DND-41 (cell line): ENCODE measurements around the gene CTSW.
"Not testable (repeated sequence)": the region's sequence is repeated elsewhere in the genome, so short reads cannot be mapped to it uniquely, and the experiment has no call there.

ENCODE experiments used
- ATAC-seq: fragments of 200-7000 bp; cut with Tn5 transposase; 3 replicates; pipeline ENCODE4 v1.9.1; 2021; ENCODE audit warnings: low read depth; ENCODE audit not compliant: insufficient read depth
- DNase-seq: peaks from one replicate; pipeline ENCODE4 v3.0.0-alpha.2; 2020
- H2AFZ ChIP-seq: 2 replicates; pipeline ENCODE4 v1.6.0; 2012; ENCODE audit warnings: low read depth, low read length
- H3K27ac ChIP-seq: 2 replicates; pipeline ENCODE4 v1.5.1; 2012; ENCODE audit warnings: low read length, inconsistent platforms
- H3K27me3 ChIP-seq: fragments of 200-600 bp; sonication (generic); 2 replicates; pipeline ENCODE4 v1.6.0; 2012; ENCODE audit warnings: low read length, mild to moderate bottlenecking, inconsistent platforms; ENCODE audit not compliant: insufficient read depth, poor library complexity
- H3K36me3 ChIP-seq: 2 replicates; pipeline ENCODE4 v1.5.1; 2012; ENCODE audit warnings: low read length, inconsistent platforms; ENCODE audit not compliant: insufficient read depth
- H3K4me1 ChIP-seq: 2 replicates; pipeline ENCODE4 v1.5.1; 2012; ENCODE audit warnings: mild to moderate bottlenecking, low read length; ENCODE audit not compliant: insufficient read depth
- H3K4me2 ChIP-seq: 2 replicates; pipeline ENCODE4 v1.6.0; 2012; ENCODE audit warnings: mild to moderate bottlenecking, moderate library complexity, low read length, inconsistent platforms; ENCODE audit not compliant: insufficient read depth
- H3K4me3 ChIP-seq, 2 experiments: fragments of 200-600 bp in 1 of 2; shearing (Covaris generic) in 1 of 2; 2 replicates each; pipeline ENCODE4 v1.5.1; 2012 to 2016; ENCODE audit warnings: inconsistent platforms in 2 of 2, low read length in 2 of 2, mild to moderate bottlenecking in 2 of 2, low read depth in 1 of 2, moderate library complexity in 1 of 2
- H3K79me2 ChIP-seq: 2 replicates; pipeline ENCODE4 v1.6.0; 2012; ENCODE audit warnings: low read length, inconsistent platforms; ENCODE audit not compliant: insufficient read depth
- H3K9ac ChIP-seq: 2 replicates; pipeline ENCODE4 v1.6.0; 2012; ENCODE audit warnings: low read depth, mild to moderate bottlenecking, inconsistent platforms, low read length, moderate library complexity
- H3K9me3 ChIP-seq: 2 replicates; pipeline ENCODE4 v1.5.1; 2012; ENCODE audit warnings: low read length, moderate library complexity, mild to moderate bottlenecking, inconsistent platforms; ENCODE audit not compliant: insufficient read depth, severe bottlenecking
- H4K20me1 ChIP-seq: 2 replicates; pipeline ENCODE4 v1.6.0; 2012; ENCODE audit warnings: low read length; ENCODE audit not compliant: insufficient read depth
- EZH2 ChIP-seq: IDR thresholded peaks from 3 replicates; pipeline ENCODE4 v1.6.1; 2012; ENCODE audit warnings: borderline replicate concordance, low read depth, mild to moderate bottlenecking, moderate library complexity, low read length, inconsistent platforms; ENCODE audit not compliant: severe bottlenecking
- TF ChIP-seq, protein P1 (sequence below): IDR thresholded peaks from 2 replicates; pipeline ENCODE4 v1.5.1; 2012; ENCODE audit warnings: borderline replicate concordance, low read length, moderate library complexity, mild to moderate bottlenecking; ENCODE audit not compliant: poor library complexity, severe bottlenecking; ENCODE audit errors: extremely low read depth

CTSW gene, protein sequence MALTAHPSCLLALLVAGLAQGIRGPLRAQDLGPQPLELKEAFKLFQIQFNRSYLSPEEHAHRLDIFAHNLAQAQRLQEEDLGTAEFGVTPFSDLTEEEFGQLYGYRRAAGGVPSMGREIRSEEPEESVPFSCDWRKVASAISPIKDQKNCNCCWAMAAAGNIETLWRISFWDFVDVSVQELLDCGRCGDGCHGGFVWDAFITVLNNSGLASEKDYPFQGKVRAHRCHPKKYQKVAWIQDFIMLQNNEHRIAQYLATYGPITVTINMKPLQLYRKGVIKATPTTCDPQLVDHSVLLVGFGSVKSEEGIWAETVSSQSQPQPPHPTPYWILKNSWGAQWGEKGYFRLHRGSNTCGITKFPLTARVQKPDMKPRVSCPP

DNA sequence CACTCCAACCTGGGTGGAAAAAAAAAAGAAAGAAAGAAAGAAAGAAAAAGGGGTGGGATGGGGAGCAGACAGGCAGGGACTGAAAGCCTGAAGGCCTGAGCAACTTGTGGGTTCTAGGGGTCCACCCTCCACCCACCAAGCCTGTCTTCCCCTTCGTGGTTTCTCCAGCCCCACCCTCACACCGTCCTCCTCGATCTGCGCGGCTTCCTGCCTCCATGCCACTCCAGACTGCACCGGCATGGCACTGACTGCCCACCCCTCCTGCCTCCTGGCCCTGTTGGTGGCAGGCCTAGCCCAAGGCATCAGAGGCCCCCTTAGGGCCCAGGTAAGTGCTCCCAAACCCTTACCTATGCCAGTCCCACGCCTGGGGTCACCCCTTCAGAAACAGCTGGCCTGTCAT is at the start of gene CTSW:
TSS of gene CTSW (plus strand) at position 221 of the 400 bp plus-strand sequence. CDS start at position 239, 18 bp downstream.
- Histone ChIP-seq H3K9ac (no peak within 1 kb of the TSS), H3K4me3 (no peak within 1 kb of the TSS), H3K36me3 (peaks cover 27% of the 10 kb centered on the region), H4K20me1 (peaks cover 8% of the 10 kb centered on the region), H3K4me1 (peaks cover 9% of the 10 kb centered on the region), H3K27me3 (no peaks in the 10 kb centered on the region), H3K9me3 (no peaks in the 10 kb centered on the region), H2AFZ (no peak within 1 kb of the TSS), H3K27ac (no peak within 1 kb of the TSS), H3K4me2 (no peak within 1 kb of the TSS), H3K79me2 (0 out of 2 replicates have a peak, but pooled peaks cover 3% of the 10 kb centered on the region)
- ATAC-seq (peak; percentile 61), DNase-seq (peak; percentile 56)
- TF ChIP-seq EZH2: no peak
- TF ChIP-seq, protein P1, sequence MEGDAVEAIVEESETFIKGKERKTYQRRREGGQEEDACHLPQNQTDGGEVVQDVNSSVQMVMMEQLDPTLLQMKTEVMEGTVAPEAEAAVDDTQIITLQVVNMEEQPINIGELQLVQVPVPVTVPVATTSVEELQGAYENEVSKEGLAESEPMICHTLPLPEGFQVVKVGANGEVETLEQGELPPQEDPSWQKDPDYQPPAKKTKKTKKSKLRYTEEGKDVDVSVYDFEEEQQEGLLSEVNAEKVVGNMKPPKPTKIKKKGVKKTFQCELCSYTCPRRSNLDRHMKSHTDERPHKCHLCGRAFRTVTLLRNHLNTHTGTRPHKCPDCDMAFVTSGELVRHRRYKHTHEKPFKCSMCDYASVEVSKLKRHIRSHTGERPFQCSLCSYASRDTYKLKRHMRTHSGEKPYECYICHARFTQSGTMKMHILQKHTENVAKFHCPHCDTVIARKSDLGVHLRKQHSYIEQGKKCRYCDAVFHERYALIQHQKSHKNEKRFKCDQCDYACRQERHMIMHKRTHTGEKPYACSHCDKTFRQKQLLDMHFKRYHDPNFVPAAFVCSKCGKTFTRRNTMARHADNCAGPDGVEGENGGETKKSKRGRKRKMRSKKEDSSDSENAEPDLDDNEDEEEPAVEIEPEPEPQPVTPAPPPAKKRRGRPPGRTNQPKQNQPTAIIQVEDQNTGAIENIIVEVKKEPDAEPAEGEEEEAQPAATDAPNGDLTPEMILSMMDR: no peak

DNA sequence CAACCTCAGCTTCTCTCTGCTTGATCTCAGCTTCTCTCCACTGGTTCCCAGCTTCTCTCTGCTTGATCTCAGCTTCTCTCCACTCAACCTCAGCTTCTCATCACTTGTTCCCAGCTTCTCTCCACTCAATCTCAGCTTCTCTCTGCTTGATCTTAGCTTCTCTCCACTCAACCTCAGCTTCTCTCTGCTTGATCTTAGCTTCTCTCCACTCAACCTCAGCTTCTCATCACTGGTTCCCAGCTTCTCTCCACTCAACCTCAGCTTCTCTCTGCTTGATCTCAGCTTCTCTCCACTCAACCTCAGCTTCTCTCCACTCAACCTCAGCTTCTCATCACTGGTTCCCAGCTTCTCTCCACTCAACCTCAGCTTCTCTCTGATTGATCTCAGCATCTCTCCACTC is 47.4 kb upstream of the CTSW start:
- H3K4me2 ChIP-seq, H3K27me3 ChIP-seq, H3K9ac ChIP-seq, H3K9me3 ChIP-seq, H4K20me1 ChIP-seq, H3K4me3 ChIP-seq, H3K27ac ChIP-seq, H3K79me2 ChIP-seq, ATAC-seq, H2AFZ ChIP-seq, H3K36me3 ChIP-seq, DNase-seq: not testable (repeated sequence)
- H3K4me1 ChIP-seq: peaks cover 22% of the 10 kb centered on the region

DNA sequence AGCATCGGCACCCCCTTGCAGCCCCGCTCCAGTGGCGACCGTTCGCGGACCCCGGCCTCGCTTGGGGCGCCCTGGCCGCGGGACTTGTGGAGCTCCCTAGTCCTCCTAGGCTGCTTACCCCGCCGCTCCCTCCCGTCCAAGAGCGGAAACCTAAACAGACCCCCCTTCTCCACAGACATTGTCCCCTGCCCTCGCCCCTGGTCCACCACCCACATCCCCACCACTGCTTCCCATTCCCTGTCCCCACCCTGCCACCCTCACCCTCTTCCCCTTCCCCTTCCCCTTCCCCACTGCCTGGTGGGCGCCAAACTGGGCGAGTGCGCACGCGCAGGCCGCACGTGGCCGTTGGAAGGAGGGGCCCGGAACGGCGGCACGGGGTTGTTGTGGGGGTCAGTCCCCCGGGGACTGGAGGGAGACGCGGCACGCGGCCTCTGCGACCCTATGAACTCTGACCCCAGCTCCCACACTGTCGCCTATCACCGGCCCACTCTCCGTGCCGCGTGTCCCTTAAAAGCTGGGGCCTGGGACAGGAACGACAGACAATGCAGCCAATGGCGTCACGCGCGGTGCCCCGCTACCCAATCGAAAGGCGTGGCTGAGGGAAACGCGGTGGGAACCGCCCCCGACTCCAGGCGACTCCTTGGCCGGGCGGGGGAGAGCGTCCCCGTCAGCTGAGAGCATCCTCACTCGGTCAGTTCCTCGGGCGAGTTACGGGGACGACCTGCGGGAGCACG is 46.2 kb upstream of the CTSW start, which contains the start of gene SNX32:
TSS of gene SNX32 (plus strand) at position 667 of the 734 bp plus-strand sequence. CDS start 103 bp downstream, outside the sequence.
- TF ChIP-seq, protein P1: no peak
- TF ChIP-seq EZH2: no peak
- Histone ChIP-seq H3K4me2 (peak within 1 kb of the TSS; percentile 88), H3K36me3 (no peaks in the 10 kb centered on the region), H3K9me3 (no peaks in the 10 kb centered on the region), H4K20me1 (no peaks in the 10 kb centered on the region), H3K79me2 (peaks cover 9% of the 10 kb centered on the region), H3K4me1 (peaks cover 22% of the 10 kb centered on the region), H3K27me3 (no peaks in the 10 kb centered on the region), H3K4me3 (peak within 1 kb of the TSS; percentile 31 to 70; a peak in 3 of 4 replicates), H3K9ac (peak within 1 kb of the TSS; percentile 61), H2AFZ (peak within 1 kb of the TSS; percentile 82), H3K27ac (peak within 1 kb of the TSS; percentile 86)
- peak; percentile 96 for DNase-seq
- peak; percentile 98 for ATAC-seq

DNA sequence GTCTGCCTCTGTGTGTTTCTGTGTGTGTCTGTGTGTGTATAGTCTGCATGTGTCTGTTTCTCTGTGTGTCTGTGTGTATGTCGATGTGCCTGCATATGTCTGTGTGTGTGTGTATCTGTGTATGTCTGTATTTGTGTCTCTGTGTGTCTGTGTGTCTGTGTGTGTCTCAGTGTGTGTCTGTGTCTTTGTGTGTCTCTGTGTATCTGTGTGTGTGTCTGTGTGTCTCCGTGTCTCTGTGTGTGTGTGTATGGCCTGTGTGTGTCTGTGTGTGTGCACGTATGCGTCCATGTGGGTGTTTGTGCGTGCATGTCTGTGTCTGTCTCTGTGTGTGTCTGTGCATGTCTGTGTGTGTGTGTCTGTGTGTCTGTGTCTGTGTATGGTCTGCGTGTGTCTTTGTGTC is 45.4 kb upstream of the CTSW start:
- H3K9ac ChIP-seq: peak overlapping the region; percentile 61
- no peak for TF ChIP-seq EZH2
- TF ChIP-seq, protein P1: no peak
- no peak for DNase-seq
- H3K79me2 ChIP-seq: peaks cover 9% of the 10 kb centered on the region
- H3K4me2 ChIP-seq: peak overlapping the region; percentile 88
- no peaks in the 10 kb centered on the region for H4K20me1 ChIP-seq
- H3K9me3 ChIP-seq: no peaks in the 10 kb centered on the region
- peaks cover 22% of the 10 kb centered on the region for H3K4me1 ChIP-seq
- peak overlapping the region; percentile 82 for H2AFZ ChIP-seq
- peak overlapping the region; percentile 31 to 70; a peak in 3 of 4 replicates for H3K4me3 ChIP-seq
- H3K27me3 ChIP-seq: no peaks in the 10 kb centered on the region
- ATAC-seq: peak; percentile 5; the same call in 1 of the 3 replicates
- no peaks in the 10 kb centered on the region for H3K36me3 ChIP-seq
- H3K27ac ChIP-seq: peak overlapping the region; percentile 53
